HCT116 (cell line): ENCODE results near the gene FGG. TPM values are rescaled to one million over a fixed set of nuclear protein-coding genes. Genes with fewer than 3 reads are reported as not detected.

Experiments
- ATAC-seq: fragments of 200-7000 bp; cut with Tn5 transposase; 2 replicates; pipeline ENCODE4 v1.9.1; 2020; ENCODE audit warnings: mild to moderate bottlenecking, moderate library complexity
- BruUV-seq: library from RNA; stranded (reverse); fragments of 400-500 nt; replicated peaks from 2 replicates; lab custom pipeline; 2021; lab: Mats Ljungman, UMichigan
- CTCF ChIA-PET: fragments of 300-600 bp; sonication (Branson Sonifier 250); formaldehyde crosslinking; loops from one replicate; lab custom pipeline; 2021; ENCODE audit warnings: antibody characterized with exemption; lab: Charles Lee
- POLR2A ChIA-PET: fragments of 300-600, 350-600 bp; sonication (Branson Sonifier 250); formaldehyde crosslinking; loops from one replicate; lab custom pipeline; 2021; ENCODE audit warnings: antibody characterized with exemption; lab: Charles Lee
- RAD21 ChIA-PET, 2 experiments: fragments of 300-600 bp; sonication (Branson Sonifier 250); formaldehyde crosslinking; loops; one replicate each; lab custom pipeline; 2023; ENCODE audit warnings: low total read pairs in 2 of 2; ENCODE audit not compliant: uncharacterized antibody in 2 of 2, unreplicated experiment in 2 of 2, low non-redundant PET in 1 of 2; lab: Charles Lee
- DNase-seq: peaks from one replicate; pipeline ENCODE4 v3.0.0-alpha.2; 2010; ENCODE audit warnings: low read depth, low spot score
- H2AFZ ChIP-seq: fragments of 200-600 bp; shearing (Covaris generic), sonication (generic); 2 replicates; pipeline ENCODE4 v1.6.1; 2017; ENCODE audit warnings: low read depth, mixed run types, mixed read lengths, antibody characterized with exemption, low read length; ENCODE audit not compliant: poor library complexity, severe bottlenecking
- H3K27ac ChIP-seq: 2 replicates; pipeline ENCODE4 v1.5.1; 2012; ENCODE audit warnings: low read depth, low read length
- H3K27me3 ChIP-seq: fragments of 200-600 bp; sonication (generic); 2 replicates; pipeline ENCODE4 v1.6.1; 2016; ENCODE audit warnings: mixed run types, low read length, mixed read lengths; ENCODE audit not compliant: insufficient read depth
- H3K36me3 ChIP-seq, 2 experiments: fragments of 200-500 bp in 1 of 2; fragments of 200-600 bp in 1 of 2; sonication (Bioruptor generic) in 1 of 2; sonication (generic) in 1 of 2; 2 replicates each; pipeline versions ENCODE4 v1.5.1 to v1.6.1; 2014 to 2016; ENCODE audit warnings: low read length in 2 of 2, inconsistent platforms in 1 of 2, mixed read lengths in 1 of 2, mixed run types in 1 of 2; ENCODE audit not compliant: insufficient read depth in 2 of 2, control insufficient read depth in 1 of 2
- H3K4me1 ChIP-seq, 2 experiments: fragments of 200-600 bp in 1 of 2; sonication (generic) in 1 of 2; 2 replicates each; pipeline versions ENCODE4 v1.5.1 to v1.6.1; 2012 to 2017; ENCODE audit warnings: low read length in 2 of 2, inconsistent platforms in 1 of 2, mild to moderate bottlenecking in 1 of 2, mixed read lengths in 1 of 2, mixed run types in 1 of 2, moderate library complexity in 1 of 2; ENCODE audit not compliant: insufficient read depth in 2 of 2, control insufficient read depth in 1 of 2
- H3K4me2 ChIP-seq: fragments of 200-600 bp; sonication (generic); 2 replicates; pipeline ENCODE4 v1.6.1; 2017; ENCODE audit warnings: mixed run types, low read length, mixed read lengths
- H3K4me3 ChIP-seq, 2 experiments: fragments of 200-600 bp in 1 of 2; sonication (generic) in 1 of 2; replicated peaks in 1 of 2; 2 replicates each; pipeline ENCODE4 v1.5.1; 2011 to 2016; ENCODE audit warnings: low read length in 2 of 2, control low read depth in 1 of 2, low read depth in 1 of 2, mild to moderate bottlenecking in 1 of 2, mixed read lengths in 1 of 2, mixed run types in 1 of 2
- H3K79me2 ChIP-seq: fragments of 200-600 bp; sonication (generic); 2 replicates; pipeline ENCODE4 v1.6.1; 2017; ENCODE audit warnings: mild to moderate bottlenecking, mixed run types, low read length, moderate library complexity, mixed read lengths; ENCODE audit not compliant: insufficient read depth
- H3K9ac ChIP-seq: fragments of 200-600 bp; sonication (generic); 2 replicates; pipeline ENCODE4 v1.6.1; 2016; ENCODE audit warnings: low read length, mixed read lengths
- H3K9me2 ChIP-seq: fragments of 200-600 bp; sonication (generic), shearing (Covaris generic); 2 replicates; pipeline ENCODE4 v1.6.1; 2017; ENCODE audit warnings: mixed run types, mild to moderate bottlenecking, moderate library complexity; ENCODE audit not compliant: insufficient read depth
- H3K9me3 ChIP-seq, 2 experiments: fragments of 200-500 bp in 1 of 2; fragments of 200-600 bp in 1 of 2; sonication (Bioruptor generic) in 1 of 2; sonication (generic) in 1 of 2; 2 replicates each; pipeline ENCODE4 v1.6.1; 2014 to 2017; ENCODE audit warnings: low read length in 2 of 2, mixed read lengths in 2 of 2, inconsistent platforms in 1 of 2, low read depth in 1 of 2, mild to moderate bottlenecking in 1 of 2, mixed run types in 1 of 2, moderate library complexity in 1 of 2; ENCODE audit not compliant: control insufficient read depth in 1 of 2, insufficient read depth in 1 of 2
- H4K20me1 ChIP-seq: fragments of 200-600 bp; sonication (generic), shearing (Covaris generic); 2 replicates; pipeline ENCODE4 v1.6.1; 2017; ENCODE audit warnings: mixed run types, mild to moderate bottlenecking, moderate library complexity; ENCODE audit not compliant: insufficient read depth
- CBX3 ChIP-seq: IDR thresholded peaks from 2 replicates; pipeline ENCODE4 v1.6.1; 2012; ENCODE audit warnings: low read depth
- EGR1 ChIP-seq: IDR thresholded peaks from 2 replicates; pipeline ENCODE4 v1.6.1; 2012; ENCODE audit warnings: low read depth
- EZH2 ChIP-seq: fragments of 200-600 bp; sonication (generic); IDR thresholded peaks from 2 replicates; pipeline ENCODE4 v1.6.1; 2017; ENCODE audit warnings: antibody characterized with exemption, mixed run types
- FOSL1 ChIP-seq: IDR thresholded peaks from 2 replicates; pipeline ENCODE4 v1.6.1; 2012; ENCODE audit warnings: low read depth
- POLR2A ChIP-seq: IDR thresholded peaks from 2 replicates; pipeline ENCODE4 v1.7.0; 2011; ENCODE audit warnings: borderline replicate concordance; ENCODE audit not compliant: insufficient read depth, insufficient read length; ENCODE audit errors: extremely low read depth
- RAD21 ChIP-seq: IDR thresholded peaks from 2 replicates; pipeline ENCODE4 v1.6.1; 2012; ENCODE audit warnings: low read depth, mild to moderate bottlenecking
- SIN3A ChIP-seq: IDR thresholded peaks from 2 replicates; pipeline ENCODE4 v1.6.1; 2012; ENCODE audit warnings: low read depth
- TCF7L2 ChIP-seq: IDR thresholded peaks from 2 replicates; pipeline ENCODE4 v1.7.0; 2011; ENCODE audit warnings: borderline replicate concordance, inconsistent platforms; ENCODE audit not compliant: insufficient read depth, insufficient read length; ENCODE audit errors: extremely low read depth
- ZFX ChIP-seq: fragments of 450-650 bp; IDR thresholded peaks from 2 replicates; pipeline ENCODE4 v1.6.1; 2017
- intact Hi-C: fragments of 100-400 bp; cut with micrococcal nuclease; formaldehyde crosslinking; loops from 2 replicates; pipeline ENCODE4 v1.10.0; 2022
- total RNA-seq: library from RNA; stranded (reverse); gene quantifications from one replicate; pipeline ENCODE4 v1.2.1, GENCODE V29; 2021; ENCODE audit not compliant: unreplicated experiment
- TF ChIP-seq, protein P1 (sequence below), 3 experiments: fragments of 200-600 bp in 1 of 3; sonication (generic) in 1 of 3; IDR thresholded peaks in 2 of 3; conservative IDR thresholded peaks in 1 of 3; 2 replicates each; pipeline ENCODE4 v1.5.1; 2012 to 2017; ENCODE audit warnings: low read depth in 2 of 3, low read length in 2 of 3, antibody characterized with exemption in 1 of 3, borderline replicate concordance in 1 of 3, control low read depth in 1 of 3, mild to moderate bottlenecking in 1 of 3, mixed read lengths in 1 of 3, mixed run types in 1 of 3, moderate library complexity in 1 of 3; ENCODE audit not compliant: insufficient read depth in 1 of 3

Gene FGG
- total RNA-seq, 1 experiment from 2014 or later, result 2.7 TPM

DNA sequence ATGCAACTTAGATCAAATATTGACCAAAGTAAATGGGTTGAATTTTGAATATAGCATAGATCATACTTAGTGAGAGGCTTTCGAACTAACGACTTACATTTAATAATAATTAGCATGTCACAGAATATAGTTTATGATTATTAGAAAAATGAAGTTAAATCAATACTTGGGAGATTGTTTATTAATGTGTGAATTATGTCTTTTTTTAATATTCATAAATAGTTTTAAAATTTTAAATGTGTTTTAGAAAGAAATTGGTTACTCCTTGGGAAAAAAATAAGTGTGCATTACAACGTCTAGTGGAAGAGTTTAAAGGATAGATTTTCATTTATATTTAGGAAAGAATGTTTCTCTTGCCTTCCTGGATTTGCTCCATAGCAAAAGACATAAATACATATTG lies 29.2 kb downstream of the FGG start:
- no peaks in the 10 kb centered on the region for H3K9me3 ChIP-seq
- H2AFZ ChIP-seq, result no peak overlapping the region
- intact Hi-C loops, result no loop called here
- no peaks in the 10 kb centered on the region for H4K20me1 ChIP-seq
- H3K9ac ChIP-seq, result no peak overlapping the region
- no peaks in the 10 kb centered on the region for H3K9me2 ChIP-seq
- no peak overlapping the region for H3K4me2 ChIP-seq
- ChIA-PET POLR2A (no interaction called here), CTCF (no interaction called here), RAD21 (no interaction called here)
- no peaks in the 10 kb centered on the region for H3K4me1 ChIP-seq
- BruUV-seq, result no TSS peak
- no peak overlapping the region for H3K4me3 ChIP-seq
- DNase-seq (no peak), ATAC-seq (no peak)
- no peak overlapping the region for H3K27ac ChIP-seq
- H3K79me2 ChIP-seq, result no peaks in the 10 kb centered on the region
- no peaks in the 10 kb centered on the region for H3K27me3 ChIP-seq
- TF ChIP-seq CBX3, result no peak
- no peak for TF ChIP-seq SIN3A
- TF ChIP-seq EGR1, result no peak
- TF ChIP-seq EZH2, result no peak
- no peak for TF ChIP-seq TCF7L2
- no peak for TF ChIP-seq RAD21
- H3K36me3 ChIP-seq, result no peaks in the 10 kb centered on the region

DNA sequence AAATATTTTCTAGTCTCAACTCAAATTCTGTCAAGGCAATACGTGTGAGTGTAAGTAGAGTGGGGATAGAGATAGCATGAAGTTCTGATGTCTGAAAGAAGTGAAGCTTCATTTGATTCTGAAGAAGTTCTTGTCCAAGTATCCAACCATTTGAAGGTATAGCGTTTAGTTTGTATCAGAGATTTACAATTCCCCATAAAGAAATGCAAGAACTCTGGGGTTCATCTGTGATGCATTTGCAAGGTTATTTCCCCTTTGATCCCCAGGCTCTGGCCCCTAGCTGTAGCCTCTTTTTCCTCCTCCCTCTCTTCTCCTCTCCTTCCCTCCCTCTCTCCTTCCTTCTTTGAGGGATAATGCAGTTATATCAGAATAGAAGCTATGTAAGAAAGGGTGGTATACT lies 29.7 kb downstream of the FGG start:
- ChIA-PET CTCF (no interaction called here), RAD21 (no interaction called here), POLR2A (no interaction called here)
- Histone ChIP-seq H3K4me3 (no peak overlapping the region), H2AFZ (no peak overlapping the region), H3K4me1 (no peaks in the 10 kb centered on the region), H3K79me2 (no peaks in the 10 kb centered on the region), H3K27ac (no peak overlapping the region), H3K9me2 (no peaks in the 10 kb centered on the region), H3K9ac (no peak overlapping the region), H3K4me2 (no peak overlapping the region), H3K36me3 (no peaks in the 10 kb centered on the region), H3K9me3 (no peaks in the 10 kb centered on the region), H4K20me1 (no peaks in the 10 kb centered on the region), H3K27me3 (no peaks in the 10 kb centered on the region)
- intact Hi-C loops, result no loop called here
- no peak for ATAC-seq
- DNase-seq, result no peak
- TF ChIP-seq, protein P1, sequence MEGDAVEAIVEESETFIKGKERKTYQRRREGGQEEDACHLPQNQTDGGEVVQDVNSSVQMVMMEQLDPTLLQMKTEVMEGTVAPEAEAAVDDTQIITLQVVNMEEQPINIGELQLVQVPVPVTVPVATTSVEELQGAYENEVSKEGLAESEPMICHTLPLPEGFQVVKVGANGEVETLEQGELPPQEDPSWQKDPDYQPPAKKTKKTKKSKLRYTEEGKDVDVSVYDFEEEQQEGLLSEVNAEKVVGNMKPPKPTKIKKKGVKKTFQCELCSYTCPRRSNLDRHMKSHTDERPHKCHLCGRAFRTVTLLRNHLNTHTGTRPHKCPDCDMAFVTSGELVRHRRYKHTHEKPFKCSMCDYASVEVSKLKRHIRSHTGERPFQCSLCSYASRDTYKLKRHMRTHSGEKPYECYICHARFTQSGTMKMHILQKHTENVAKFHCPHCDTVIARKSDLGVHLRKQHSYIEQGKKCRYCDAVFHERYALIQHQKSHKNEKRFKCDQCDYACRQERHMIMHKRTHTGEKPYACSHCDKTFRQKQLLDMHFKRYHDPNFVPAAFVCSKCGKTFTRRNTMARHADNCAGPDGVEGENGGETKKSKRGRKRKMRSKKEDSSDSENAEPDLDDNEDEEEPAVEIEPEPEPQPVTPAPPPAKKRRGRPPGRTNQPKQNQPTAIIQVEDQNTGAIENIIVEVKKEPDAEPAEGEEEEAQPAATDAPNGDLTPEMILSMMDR (IDR thresholded peaks at IDR 0.05 in 2 of 3, conservative IDR thresholded peaks at IDR 0.05 in 1 of 3; ENCODE audit: borderline replicate concordance in 1 of 3, insufficient read depth in 1 of 3, low read depth in 2 of 3, low read length in 2 of 3), result no peak
- TF ChIP-seq ZFX (no peak), POLR2A (no peak), FOSL1 (no peak)
- BruUV-seq, result no TSS peak
